HL-60 (cell line): ENCODE measurements around the gene PGM1.

Experiments used
- CTCF ChIP-seq: IDR thresholded peaks from one replicate; pipeline ENCODE4 v1.5.1; 2011; ENCODE audit warnings: low read length, control low read depth, inconsistent platforms; ENCODE audit not compliant: insufficient read depth
- GABPA ChIP-seq: IDR thresholded peaks from 2 replicates; pipeline ENCODE4 v1.6.1; 2012; ENCODE audit warnings: low read depth
- POLR2AphosphoS5 ChIP-seq: IDR thresholded peaks from 2 replicates; pipeline ENCODE4 v1.6.1; 2012; ENCODE audit warnings: low read depth

GRCh38 chr1:63651161-63651701 lies 58.0 kb downstream of the PGM1 start:
- no peak for TF ChIP-seq CTCF
- TF ChIP-seq POLR2AphosphoS5 = no peak
- no peak for TF ChIP-seq GABPA
